ENCODE measurements around the gene DHX35.
"Not testable (repeated sequence)": the region's sequence is repeated elsewhere in the genome, so short reads cannot be mapped to it uniquely, and the experiment has no call there.

DNA sequence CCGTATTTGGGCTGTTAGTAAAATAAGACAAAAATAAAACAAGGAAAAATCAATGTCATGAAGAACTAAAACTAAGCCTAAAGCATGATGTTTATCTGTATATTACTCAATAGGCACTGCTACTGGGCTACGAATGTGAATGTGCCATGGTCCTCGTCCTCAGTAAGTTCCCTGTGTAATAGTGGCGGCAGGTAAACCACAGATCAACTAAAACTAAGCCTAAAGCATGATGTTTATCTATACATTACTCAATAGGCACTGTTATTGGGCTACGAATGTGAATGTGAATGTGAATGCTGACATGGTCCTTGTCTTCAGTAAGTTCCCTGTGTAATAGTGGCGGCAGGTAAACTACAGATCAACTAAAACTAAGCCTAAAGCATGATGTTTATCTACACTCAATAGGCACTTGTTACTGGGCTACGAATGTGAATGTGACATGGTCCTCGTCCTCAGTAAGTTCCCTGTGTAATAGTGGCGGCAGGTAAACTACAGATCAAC is 1.9 kb upstream of the DHX35 start:
- TF ChIP-seq POLR2AphosphoS5, CTCF (IDR thresholded peaks at IDR 0.05): not testable (repeated sequence)

Data from stomach (tissue), 4 donors.